ENCODE results near the gene CELA1.

Gene CELA1

DNA sequence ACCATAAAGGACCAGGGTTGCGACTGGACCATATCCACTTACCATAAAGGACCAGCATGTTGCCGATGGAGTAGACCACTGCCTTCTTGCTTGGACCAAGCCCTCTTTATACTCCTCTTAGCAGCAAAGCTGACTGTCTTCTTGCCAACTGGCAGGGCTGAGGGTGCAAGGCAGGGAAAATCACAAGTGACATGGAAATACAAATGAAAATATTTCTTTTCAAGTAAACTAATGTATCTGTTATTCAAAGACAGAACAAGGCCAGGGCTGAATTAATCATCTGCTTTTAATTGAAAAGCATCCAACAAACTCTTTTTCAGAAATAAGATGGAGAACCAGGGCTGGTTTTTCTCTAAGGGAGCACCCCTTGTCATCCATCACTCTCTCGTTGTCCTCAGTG, at the start of gene CELA1:
CELA1 (minus strand) TSS at position 99 of the 400 bp plus-strand sequence; CDS start at position 58, 41 bp downstream.
- no peak for DNase-seq

- DNase-seq = no peak
Measured at GRCh38 chr12:51395283-51396230, 49.1 kb upstream of the CELA1 start.

- DNase-seq = no peak
Measured at GRCh38 chr12:51393676-51394545, 47.4 kb upstream of the CELA1 start.

- no peak for DNase-seq
Measured at GRCh38 chr12:51392556-51393237, 46.2 kb upstream of the CELA1 start.

DNA sequence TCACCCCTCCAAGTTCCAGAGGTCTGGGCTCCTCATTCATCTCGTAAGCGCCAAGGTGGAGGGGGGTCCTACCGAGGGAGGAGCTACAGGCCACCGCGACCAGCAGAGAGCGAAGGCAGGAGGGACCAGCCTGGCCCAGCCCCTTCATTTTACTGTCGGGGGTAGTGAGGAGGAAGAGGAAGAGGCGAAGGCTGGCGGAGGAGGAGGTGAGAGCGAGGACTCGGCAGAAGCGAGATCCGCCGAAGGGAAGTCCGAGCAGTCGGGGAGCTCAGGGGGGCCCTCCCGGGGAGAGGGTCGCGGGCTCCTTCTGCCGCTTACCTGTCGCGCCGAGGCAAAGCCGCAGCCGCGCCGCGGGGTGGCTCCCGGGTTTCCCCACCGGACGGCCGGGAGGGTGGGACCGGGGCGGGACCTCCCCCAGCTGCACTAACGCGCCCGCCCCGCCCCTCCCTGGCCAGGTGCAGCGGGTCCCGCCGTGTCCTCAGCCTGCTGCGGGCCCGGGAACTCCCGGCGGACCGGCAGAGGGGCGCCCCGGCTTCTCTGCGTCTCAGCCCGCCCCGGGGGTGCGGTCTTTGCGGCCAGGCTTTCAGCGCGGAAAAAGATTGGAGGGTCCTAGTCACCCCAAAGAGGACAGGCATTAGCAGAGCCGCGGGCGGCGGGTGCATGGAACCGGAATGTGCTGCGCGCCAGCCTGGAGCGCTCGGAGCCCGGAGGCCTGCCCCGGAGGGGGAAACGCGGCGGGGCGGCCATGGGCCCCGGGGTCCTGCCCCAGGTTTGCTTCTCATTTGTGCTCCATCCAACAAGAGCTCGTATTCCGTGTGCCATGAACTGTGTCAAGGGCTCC, 45.0 kb upstream of the CELA1 start, which contains the start of gene GALNT6:
GALNT6 (minus strand) TSS at position 124 of the 841 bp plus-strand sequence. CDS start 11,625 bp downstream, outside the sequence.
- DNase-seq = no peak

GRCh38 chr12:51390891-51391282, 44.4 kb upstream of the CELA1 start:
- DNase-seq = no peak

- DNase-seq = no peak
Measured at GRCh38 chr12:51390457-51390856, 44.0 kb upstream of the CELA1 start.

- DNase-seq = no peak
Measured at GRCh38 chr12:51389302-51389999, 43.0 kb upstream of the CELA1 start.

GRCh38 chr12:51388846-51389245, 42.4 kb upstream of the CELA1 start:
- no peak for DNase-seq

GRCh38 chr12:51388069-51388799, 41.8 kb upstream of the CELA1 start:
- DNase-seq = no peak

DNA sequence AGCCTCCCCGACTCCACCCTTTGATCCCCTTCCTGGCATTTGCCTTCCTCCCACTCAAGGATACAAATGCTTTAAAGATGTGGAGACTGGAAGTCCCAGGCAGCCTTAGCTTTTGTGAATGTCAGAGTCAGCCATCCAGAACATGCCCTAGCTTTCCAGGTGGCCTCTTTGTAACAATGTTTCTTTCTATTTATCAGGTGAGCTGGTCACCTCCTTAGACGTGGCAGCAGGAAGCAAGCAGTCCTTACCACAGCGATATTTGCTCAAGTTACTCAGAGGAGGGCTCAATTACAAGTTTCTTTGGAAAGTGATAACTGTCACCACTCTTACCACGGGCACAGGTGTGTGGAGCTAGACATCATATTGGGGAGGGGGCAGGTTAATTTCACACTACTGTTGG, 39.9 kb upstream of the CELA1 start:
- DNase-seq = no peak

GRCh38 chr12:51383269-51383905, 36.9 kb upstream of the CELA1 start:
- peak; percentile 8 for DNase-seq

DNA sequence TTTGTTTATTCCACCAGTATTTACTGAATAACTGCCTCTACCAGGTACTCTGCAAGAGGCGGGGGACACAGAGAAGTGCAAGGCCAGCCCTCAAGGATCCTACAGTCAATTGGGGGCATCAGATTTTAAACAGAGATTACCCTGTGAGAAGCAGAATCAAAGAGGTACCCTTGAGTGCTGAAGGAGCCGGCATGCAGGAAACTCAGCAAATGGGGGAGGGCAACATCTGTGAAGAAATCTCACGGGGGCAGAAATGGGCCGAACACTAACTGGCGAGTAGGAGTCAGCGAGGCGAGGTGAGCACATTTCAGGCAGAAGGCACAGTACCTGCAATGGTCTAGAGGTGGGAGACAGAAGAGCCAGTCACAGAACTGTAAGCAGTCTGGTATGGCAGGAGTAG, 35.7 kb upstream of the CELA1 start:
- no peak for DNase-seq

- DNase-seq = peak; percentile 58
Measured at GRCh38 chr12:51381226-51382079, 35.0 kb upstream of the CELA1 start.

DNA sequence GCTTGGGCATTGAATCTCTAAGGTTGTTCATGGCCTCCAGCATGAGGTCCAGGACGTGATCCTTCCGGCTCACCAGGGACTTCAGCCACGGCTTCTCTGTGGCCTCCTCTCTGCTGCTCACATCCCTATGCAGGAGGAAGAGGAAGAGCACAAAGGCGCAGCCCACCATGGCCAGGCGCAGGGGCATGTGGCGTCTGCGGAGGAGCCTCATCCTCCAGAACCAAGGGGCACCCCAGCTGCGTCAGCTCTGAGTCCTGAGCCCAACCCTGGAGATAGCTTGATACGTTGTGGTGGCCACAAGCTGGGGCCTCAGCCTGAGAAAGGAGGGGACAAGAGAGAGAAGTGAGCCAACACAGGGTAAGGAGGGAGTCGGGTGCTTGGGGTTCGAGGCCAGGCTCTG, 33.1 kb upstream of the CELA1 start:
- DNase-seq = no peak

DNA sequence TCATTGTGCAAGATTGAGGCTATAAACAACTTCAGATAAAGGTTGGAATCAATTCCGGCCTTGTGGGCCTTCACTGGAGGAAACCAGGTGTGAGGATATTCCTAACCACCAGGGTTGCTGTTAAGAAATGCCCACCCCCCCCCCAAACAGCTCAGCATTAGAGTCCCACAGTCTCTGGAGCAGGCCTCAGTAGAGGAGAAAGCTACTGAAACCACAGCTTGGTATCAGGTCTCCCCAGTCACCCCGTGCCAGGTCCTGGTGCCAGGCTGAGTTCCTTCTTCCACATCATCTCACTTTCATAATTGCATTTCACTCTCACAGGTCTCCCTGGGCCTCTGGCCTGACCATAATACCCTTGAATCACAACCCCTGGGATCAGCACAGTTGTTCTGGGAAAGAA, 32.3 kb upstream of the CELA1 start:
- DNase-seq = no peak

DNA sequence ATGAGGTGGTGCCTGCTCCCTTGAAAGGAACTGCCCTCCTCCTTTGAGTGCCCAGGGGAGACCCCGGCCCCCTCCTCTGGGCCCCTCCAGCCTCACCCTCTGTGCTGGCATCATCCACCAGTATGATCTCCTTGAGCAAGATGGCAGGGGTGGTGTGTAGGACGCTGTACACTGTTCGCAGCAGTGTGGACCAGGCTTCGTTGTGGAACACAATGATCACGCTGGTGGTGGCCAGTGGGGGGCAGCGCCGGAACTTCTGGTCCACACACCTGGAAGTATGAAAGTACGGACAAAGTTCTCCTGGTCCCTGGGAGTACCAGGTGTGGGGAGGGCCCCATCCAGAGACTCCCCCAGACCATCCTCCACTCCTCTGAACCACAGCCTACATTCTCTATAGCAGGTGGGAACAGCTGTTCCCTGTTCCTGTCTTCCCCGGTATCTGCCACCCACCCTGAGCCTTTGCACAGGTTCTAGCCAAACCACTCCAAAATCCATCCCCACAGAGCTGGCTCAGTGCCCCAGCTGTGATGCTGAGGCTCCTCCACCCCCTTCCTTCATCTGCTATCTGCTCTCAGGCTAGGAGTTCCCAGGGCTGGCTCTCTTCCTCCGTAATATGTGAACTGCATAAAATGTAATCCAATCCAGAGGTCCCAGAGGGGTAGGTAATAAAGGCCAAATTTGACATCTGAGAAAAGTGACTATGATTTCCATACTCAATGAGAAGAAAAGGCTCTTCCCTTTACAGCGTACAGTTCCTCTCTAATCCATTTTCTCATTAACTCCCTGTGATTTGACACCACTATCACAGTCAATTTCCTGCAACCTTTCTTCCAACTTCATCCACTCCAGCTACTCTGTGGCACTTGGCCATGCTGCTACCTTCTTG, 30.9 kb upstream of the CELA1 start:
- DNase-seq = peak; percentile 24

DNA sequence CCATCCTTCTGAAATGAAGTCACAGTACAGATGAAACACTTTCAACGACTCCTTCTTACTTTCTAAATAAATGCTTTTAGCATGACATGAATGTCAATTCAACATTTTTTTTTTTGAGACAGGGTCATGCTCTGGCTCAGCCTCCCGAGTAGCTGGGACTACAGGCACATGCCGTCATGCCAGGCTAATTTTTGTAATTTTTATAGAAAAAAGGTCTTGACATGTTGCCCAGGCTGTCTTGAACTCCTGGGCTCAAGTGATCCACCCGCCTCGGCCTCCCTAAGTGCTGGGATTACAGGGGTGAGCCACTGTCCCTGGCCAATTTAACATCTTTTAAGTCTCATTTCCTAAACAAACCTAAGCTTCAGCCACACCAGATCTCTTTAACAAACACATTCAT, 28.4 kb upstream of the CELA1 start:
- no peak for DNase-seq

All from NCI-H524 treated with DMSO at 0.1 percent for 48 hours (cell line).